WTC11 (cell line): Measurements from ENCODE around the gene UCKL1. TPM values are rescaled to one million over a fixed set of nuclear protein-coding genes. Genes with fewer than 3 reads are reported as not detected.

Source experiments
- ATAC-seq: fragments of 200-7000 bp; cut with Tn5 transposase; 2 replicates; pipeline ENCODE4 v1.10.0; 2021; ENCODE audit warnings: mild to moderate bottlenecking, moderate library complexity
- CTCF ChIA-PET: fragments of 300-600 bp; sonication (Branson Sonifier 250); formaldehyde crosslinking; loops from one replicate; lab custom pipeline; 2021; ENCODE audit warnings: antibody characterized with exemption; lab: Charles Lee
- POLR2A ChIA-PET: fragments of 350-600 bp; sonication (Branson Sonifier 250); formaldehyde crosslinking; loops from one replicate; lab custom pipeline; 2021; ENCODE audit warnings: antibody characterized with exemption; lab: Charles Lee
- DNase-seq: peaks from one replicate; pipeline ENCODE4 v3.0.0; 2021; ENCODE audit warnings: low spot score
- H3K27ac Mint-ChIP-seq: 2 replicates; pipeline ENCODE4 v1.8.0; 2021; ENCODE audit warnings: mixed read lengths
- H3K27me3 Mint-ChIP-seq: 2 replicates; pipeline ENCODE4 v1.8.0; 2021; ENCODE audit warnings: low read depth, mild to moderate bottlenecking, moderate library complexity, mixed read lengths
- H3K36me3 Mint-ChIP-seq: 2 replicates; pipeline ENCODE4 v1.8.0; 2021; ENCODE audit warnings: mixed read lengths
- H3K4me1 Mint-ChIP-seq: 2 replicates; pipeline ENCODE4 v1.8.0; 2022; ENCODE audit warnings: mixed read lengths
- H3K4me3 Mint-ChIP-seq: 2 replicates; pipeline ENCODE4 v1.8.0; 2021; ENCODE audit warnings: mild to moderate bottlenecking, moderate library complexity, mixed read lengths
- H3K9me3 Mint-ChIP-seq: 2 replicates; pipeline ENCODE4 v1.8.0; 2021; ENCODE audit warnings: mixed read lengths
- ARID4B ChIP-seq: sonication (generic); formaldehyde crosslinking; IDR thresholded peaks from 2 replicates; pipeline ENCODE4 v1.8.0; 2023; ENCODE audit warnings: missing genetic modification reagents, mild to moderate bottlenecking, borderline replicate concordance
- ATF1 ChIP-seq: sonication (generic); formaldehyde crosslinking; IDR thresholded peaks from 2 replicates; pipeline ENCODE4 v1.8.1; 2023; ENCODE audit warnings: mild to moderate bottlenecking, moderate library complexity, missing genetic modification reagents
- CREB1 ChIP-seq: sonication (generic); formaldehyde crosslinking; IDR thresholded peaks from 2 replicates; pipeline ENCODE4 v1.8.0; 2023; ENCODE audit warnings: mild to moderate bottlenecking, missing genetic modification reagents
- CTCF ChIP-seq: fragments of 200-600 bp; IDR thresholded peaks from 2 replicates; pipeline ENCODE4 v1.8.0; 2022; ENCODE audit warnings: antibody characterized with exemption
- FOXK1 ChIP-seq: sonication (generic); formaldehyde crosslinking; IDR thresholded peaks from 2 replicates; pipeline ENCODE4 v1.8.0; 2022; ENCODE audit warnings: mild to moderate bottlenecking, moderate library complexity, missing genetic modification reagents
- GRHL2 ChIP-seq: fragments of 250-450 bp; sonication (Bioruptor Pico); IDR thresholded peaks from 2 replicates; pipeline ENCODE4 v1.8.0; 2022; ENCODE audit warnings: mild to moderate bottlenecking, moderate library complexity; ENCODE audit not compliant: insufficient replicate concordance, severe bottlenecking
- OVOL2 ChIP-seq: fragments of 250-450 bp; sonication (Bioruptor Pico); IDR thresholded peaks from 2 replicates; pipeline ENCODE4 v1.9.0; 2021; ENCODE audit warnings: mild to moderate bottlenecking, borderline replicate concordance
- SMAD4 ChIP-seq: sonication (generic); formaldehyde crosslinking; IDR thresholded peaks from 2 replicates; pipeline ENCODE4 v1.8.0; 2022; ENCODE audit warnings: mild to moderate bottlenecking, missing genetic modification reagents
- SP1 ChIP-seq: sonication (generic); formaldehyde crosslinking; conservative IDR thresholded peaks from 2 replicates; pipeline ENCODE4 v1.8.1; 2022; ENCODE audit warnings: missing genetic modification reagents
- ZBTB43 ChIP-seq: sonication (generic); formaldehyde crosslinking; IDR thresholded peaks from 2 replicates; pipeline ENCODE4 v1.8.1; 2023; ENCODE audit warnings: mild to moderate bottlenecking, missing genetic modification reagents
- ZNF121 ChIP-seq: sonication (generic); formaldehyde crosslinking; IDR thresholded peaks from 2 replicates; pipeline ENCODE4 v1.8.0; 2023; ENCODE audit warnings: missing genetic modification reagents
- ZNF138 ChIP-seq: sonication (generic); formaldehyde crosslinking; conservative IDR thresholded peaks from 2 replicates; pipeline ENCODE4 v1.8.1; 2022; ENCODE audit warnings: mild to moderate bottlenecking, moderate library complexity, missing genetic modification reagents
- ZNF423 ChIP-seq: fragments of 250-450 bp; sonication (Bioruptor Pico); IDR thresholded peaks from 2 replicates; pipeline ENCODE4 v2.1.2; 2022; ENCODE audit warnings: mild to moderate bottlenecking, moderate library complexity
- total RNA-seq: library from RNA; stranded (reverse); gene quantifications from 3 replicates; pipeline ENCODE4 v1.2.3, GENCODE V29; 2021
- TF ChIP-seq, protein P1 (sequence below): sonication (generic); formaldehyde crosslinking; IDR thresholded peaks from 2 replicates; pipeline ENCODE4 v1.8.1; 2023; ENCODE audit warnings: mild to moderate bottlenecking, missing genetic modification reagents, moderate library complexity

UCKL1 gene
- total RNA-seq, 1 experiment from 2014 or later = 51.2 TPM

DNA sequence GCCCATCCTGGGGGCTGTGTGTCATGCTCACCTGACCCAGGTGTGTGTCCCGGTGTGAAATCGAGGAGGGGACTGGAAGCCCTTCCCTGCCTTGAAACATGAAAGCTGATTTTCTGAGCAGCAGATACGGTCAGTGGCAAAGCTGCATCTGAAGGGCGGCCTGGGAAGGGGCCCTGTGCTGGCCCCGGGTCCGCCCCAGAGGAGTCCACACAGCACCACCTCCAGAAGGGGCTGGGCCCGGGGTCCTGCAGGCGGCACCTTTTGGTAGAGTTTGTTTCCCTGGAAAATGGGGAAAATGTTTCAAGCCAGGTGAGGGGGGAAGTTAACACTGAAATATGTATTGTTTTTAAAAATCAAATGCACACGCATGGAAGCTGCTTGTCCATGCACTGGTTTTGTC lies 20.8 kb downstream of the UCKL1 start (continued):
- no peak for TF ChIP-seq ARID4B (CRISPR knock-in tag)
- TF ChIP-seq ZNF423 (CRISPR knock-in tag) = no peak
- TF ChIP-seq ATF1 (CRISPR knock-in tag) = no peak
- no peak for TF ChIP-seq ZBTB43
- no peak for TF ChIP-seq CREB1 (CRISPR knock-in tag)
- TF ChIP-seq, all 79 proteins: peak for 0

DNA sequence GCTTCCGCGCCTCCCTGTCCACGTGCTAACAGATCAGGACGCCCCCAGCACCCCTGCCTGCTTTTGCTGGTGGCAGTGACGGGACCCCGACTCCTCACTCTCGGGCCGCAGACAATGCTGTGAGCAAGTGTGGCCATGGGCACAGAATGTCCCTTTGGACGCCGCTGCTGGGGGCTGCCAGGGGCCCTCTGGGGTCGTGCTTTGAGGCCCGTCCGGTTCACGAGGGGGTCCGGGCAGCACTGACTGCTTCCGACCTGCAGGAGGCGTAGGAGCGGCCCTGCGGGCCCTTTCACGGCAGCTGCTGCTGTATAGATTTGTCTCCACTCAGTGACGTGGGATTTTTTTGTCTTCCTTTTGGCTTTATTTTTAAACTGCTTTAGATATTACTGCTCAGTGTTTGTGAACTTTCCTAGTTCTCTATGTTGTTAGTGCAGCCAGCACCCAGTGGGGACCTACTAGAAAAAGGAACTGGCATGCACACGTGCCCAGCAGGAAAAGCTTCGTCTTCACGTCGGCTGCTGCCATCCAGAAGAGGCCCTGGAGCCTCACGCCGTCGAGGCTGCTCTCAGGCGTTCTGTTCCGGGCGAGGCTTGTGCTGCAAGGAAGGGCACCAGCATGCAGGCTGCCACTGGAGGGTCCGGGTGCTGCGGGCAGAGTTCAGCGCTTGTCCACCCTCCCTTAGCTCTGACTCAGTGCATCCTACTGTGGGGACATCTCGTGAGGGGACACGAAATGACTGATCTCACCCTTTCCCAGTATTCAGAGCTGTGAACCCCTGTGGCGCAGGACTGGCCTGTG lies 21.7 kb downstream of the UCKL1 start:
- 0 out of 2 replicates have a peak, but pooled peaks cover 2% of the 10 kb centered on the region for H3K4me1 Mint-ChIP-seq
- ChIA-PET POLR2A (interaction anchor here (1.2 kb wide), 1 partner anchor 69 kb away, joined by 3 read pairs; the partner anchor contains the start of gene TPD52L2), CTCF (interaction anchor here (0.6 to 2.6 kb wide), 22 partner anchors 8 to 293 kb away, joined by 3 to 21 read pairs (median 4); partner anchors contain the start of genes ARFRP1, PRPF6, SAMD10 and TPD52L2)
- H3K4me3 Mint-ChIP-seq = no peak overlapping the region
- peaks cover 27% of the 10 kb centered on the region for H3K36me3 Mint-ChIP-seq
- ATAC-seq (peak; percentile 70), DNase-seq (peak; percentile 70)
- no peaks in the 10 kb centered on the region for H3K27me3 Mint-ChIP-seq
- TF ChIP-seq ZNF121 (CRISPR knock-in tag) = peak; percentile 75
- no peak for TF ChIP-seq FOXK1 (CRISPR knock-in tag)
- no peak for TF ChIP-seq SMAD4 (CRISPR knock-in tag)
- TF ChIP-seq SP1 = no peak
- peak; percentile 38; the same call in 1 of the 2 replicates for TF ChIP-seq CTCF
- no peak for TF ChIP-seq GRHL2 (CRISPR knock-in tag)
- TF ChIP-seq ZNF138 = no peak
- no peaks in the 10 kb centered on the region for H3K9me3 Mint-ChIP-seq
- peak overlapping the region; percentile 70; the same call in 1 of the 2 replicates for H3K27ac Mint-ChIP-seq

GRCh38 chr20:63933646-63934045 lies 22.6 kb downstream of the UCKL1 start:
- Mint-ChIP-seq H3K27ac (no peak overlapping the region), H3K27me3 (no peaks in the 10 kb centered on the region), H3K9me3 (no peaks in the 10 kb centered on the region), H3K36me3 (peaks cover 33% of the 10 kb centered on the region), H3K4me1 (0 out of 2 replicates have a peak, but pooled peaks cover 2% of the 10 kb centered on the region), H3K4me3 (no peak overlapping the region)
- TF ChIP-seq OVOL2 (CRISPR knock-in tag) (no peak), ARID4B (CRISPR knock-in tag) (no peak)
- TF ChIP-seq, protein P1, sequence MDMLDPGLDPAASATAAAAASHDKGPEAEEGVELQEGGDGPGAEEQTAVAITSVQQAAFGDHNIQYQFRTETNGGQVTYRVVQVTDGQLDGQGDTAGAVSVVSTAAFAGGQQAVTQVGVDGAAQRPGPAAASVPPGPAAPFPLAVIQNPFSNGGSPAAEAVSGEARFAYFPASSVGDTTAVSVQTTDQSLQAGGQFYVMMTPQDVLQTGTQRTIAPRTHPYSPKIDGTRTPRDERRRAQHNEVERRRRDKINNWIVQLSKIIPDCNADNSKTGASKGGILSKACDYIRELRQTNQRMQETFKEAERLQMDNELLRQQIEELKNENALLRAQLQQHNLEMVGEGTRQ (CRISPR knock-in tag) = no peak
- ATAC-seq = no peak
- no peak for DNase-seq
- POLR2A ChIA-PET = interaction anchor here (0.6 kb wide), 1 partner anchor 173 kb away, joined by 6 read pairs; no protein-coding TSS in a partner anchor
- CTCF ChIA-PET = interaction anchor here (0.6 to 2.6 kb wide), 15 partner anchors 9 to 396 kb away, joined by 3 to 21 read pairs (median 4); partner anchors contain the start of genes PRPF6, PTK6 and UCKL1
